GM21528 (cell line): ENCODE measurements around the gene JAZF1.

Source experiments
- ATAC-seq: cut with Tn5 transposase; IDR thresholded peaks from one replicate; pipeline ENCODE4 v1.9.1; 2021; ENCODE audit warnings: mild to moderate bottlenecking, moderate library complexity; ENCODE audit not compliant: unreplicated experiment, low FRiP score

Gene JAZF1

GRCh38 chr7:28168393-28169158, 12.0 kb downstream of the JAZF1 start:
- no peak for ATAC-seq

GRCh38 chr7:28166982-28167715, 13.4 kb downstream of the JAZF1 start:
- no peak for ATAC-seq

DNA sequence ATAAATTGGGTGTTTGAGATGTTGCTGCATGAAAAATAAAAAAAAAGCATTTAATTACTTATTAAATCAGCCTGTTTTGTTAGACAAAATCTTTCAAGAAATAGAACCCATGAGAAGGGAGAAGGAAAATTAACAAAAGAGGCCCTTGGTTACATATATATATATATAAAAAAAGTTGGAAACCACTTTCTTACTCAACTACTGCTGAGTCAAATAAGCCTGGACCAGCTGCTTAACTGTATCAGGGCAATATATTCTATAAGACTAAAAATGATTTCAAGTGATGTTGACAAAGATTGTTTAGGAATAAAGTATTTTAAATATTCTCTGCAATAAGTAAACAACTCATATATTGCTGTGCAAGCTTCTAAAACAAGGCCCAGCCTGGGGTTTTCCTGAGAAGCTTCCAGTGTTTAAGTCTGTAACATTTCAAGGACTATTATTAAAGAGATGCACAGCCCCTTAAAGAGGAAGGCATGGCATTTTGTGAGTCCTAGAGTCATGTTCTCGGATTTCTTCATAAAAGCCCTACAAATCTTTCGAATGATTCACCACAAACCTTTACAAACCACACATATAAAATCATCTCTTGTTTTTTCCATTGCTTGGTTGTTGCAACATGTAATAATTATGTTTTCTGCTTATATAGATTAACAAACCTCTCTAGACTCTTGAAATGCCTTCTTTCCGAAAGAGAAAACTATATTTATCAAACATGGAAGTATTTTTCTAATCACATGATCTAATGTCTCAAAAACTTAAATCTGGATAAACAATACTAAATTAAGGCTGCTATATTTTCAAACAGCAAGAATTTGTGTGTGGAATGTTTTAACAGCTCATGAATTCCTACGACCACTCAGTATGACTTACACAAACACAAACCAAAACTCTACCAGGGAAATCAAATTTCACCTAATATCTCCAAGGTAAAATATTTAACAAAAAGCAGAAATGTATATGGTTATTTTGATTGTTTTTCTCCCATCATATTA, 14.3 kb downstream of the JAZF1 start:
- no peak for ATAC-seq

- no peak for ATAC-seq
Observed at GRCh38 chr7:28165261-28165660, 15.3 kb downstream of the JAZF1 start.

GRCh38 chr7:28163949-28164348, 16.6 kb downstream of the JAZF1 start:
- no peak for ATAC-seq

DNA sequence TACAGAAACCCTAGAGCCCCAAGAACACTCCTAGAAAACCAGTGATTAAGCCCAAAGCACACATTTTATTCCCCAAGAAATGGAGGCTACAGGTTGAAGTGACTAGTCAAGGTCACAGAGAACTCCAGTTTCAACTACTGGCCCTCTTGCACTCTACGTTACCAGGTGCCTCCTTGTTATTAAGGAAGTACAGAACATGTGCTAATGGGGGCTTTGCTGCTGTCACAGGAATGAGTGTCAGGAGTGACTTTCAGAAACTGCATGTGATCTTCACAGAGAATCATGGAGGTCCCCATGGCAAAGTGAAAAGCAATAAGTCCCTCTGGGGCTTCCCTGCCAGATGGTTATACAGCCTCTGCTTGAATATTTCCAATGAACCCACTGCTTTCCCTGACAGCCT, 19.3 kb downstream of the JAZF1 start:
- ATAC-seq, result no peak

DNA sequence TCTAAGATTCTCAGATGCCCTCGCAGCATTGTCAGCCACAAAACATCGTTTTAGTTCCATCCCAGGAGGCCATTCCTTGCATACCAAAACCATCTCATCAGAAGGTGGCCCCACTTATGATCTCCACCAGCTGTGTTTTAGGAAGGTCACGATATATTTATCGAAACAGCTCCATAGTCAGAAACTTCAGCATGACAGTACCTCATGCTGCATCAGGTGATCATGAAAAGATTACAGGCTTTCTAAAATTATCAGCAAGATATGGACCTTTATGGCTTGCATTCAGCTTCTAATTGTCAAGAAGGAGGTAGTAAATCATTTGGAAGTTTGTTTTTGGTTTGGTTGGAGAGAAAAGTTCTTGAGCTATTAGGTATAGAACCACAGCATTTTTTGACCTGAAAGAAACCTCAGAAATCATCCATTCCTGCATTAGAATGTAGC, 20.0 kb downstream of the JAZF1 start:
- ATAC-seq, result no peak

- no peak for ATAC-seq
Observed at GRCh38 chr7:28157831-28158416, 22.7 kb downstream of the JAZF1 start.

- ATAC-seq, result no peak
Observed at GRCh38 chr7:28157076-28157745, 23.4 kb downstream of the JAZF1 start.

- ATAC-seq, result no peak
Observed at GRCh38 chr7:28156401-28156800, 24.2 kb downstream of the JAZF1 start.

- no peak for ATAC-seq
Observed at GRCh38 chr7:28155964-28156363, 24.6 kb downstream of the JAZF1 start.

DNA sequence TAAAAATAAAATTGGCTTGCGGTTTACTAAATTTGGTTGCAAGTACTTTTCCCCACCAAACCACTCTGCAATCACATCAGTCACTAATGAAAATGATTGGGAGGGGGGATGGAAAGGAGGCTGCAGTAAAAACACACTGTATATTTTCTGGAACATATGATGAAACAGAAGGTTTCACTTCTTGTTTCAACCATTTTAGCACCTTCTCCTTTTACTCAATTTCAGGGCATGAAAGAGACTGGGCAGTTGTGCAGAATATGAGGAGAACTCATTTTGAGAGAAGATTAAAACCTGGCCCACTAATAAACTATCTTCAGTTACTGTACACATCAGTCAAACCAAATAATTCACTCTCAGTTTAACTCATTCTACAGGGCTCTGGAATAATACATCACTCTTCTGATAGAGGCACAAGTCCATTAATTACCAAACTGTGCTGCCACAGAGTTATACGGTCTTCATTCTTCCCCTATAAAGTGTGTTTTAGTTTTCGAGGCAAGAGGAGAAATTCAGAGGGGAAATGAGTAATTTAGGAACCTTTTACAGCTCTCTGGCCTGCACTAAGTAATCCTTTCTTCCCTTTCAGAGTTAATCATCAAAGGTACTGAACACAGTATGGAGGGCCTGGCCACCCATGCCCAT, 25.5 kb downstream of the JAZF1 start:
- ATAC-seq, result peak; percentile 87

DNA sequence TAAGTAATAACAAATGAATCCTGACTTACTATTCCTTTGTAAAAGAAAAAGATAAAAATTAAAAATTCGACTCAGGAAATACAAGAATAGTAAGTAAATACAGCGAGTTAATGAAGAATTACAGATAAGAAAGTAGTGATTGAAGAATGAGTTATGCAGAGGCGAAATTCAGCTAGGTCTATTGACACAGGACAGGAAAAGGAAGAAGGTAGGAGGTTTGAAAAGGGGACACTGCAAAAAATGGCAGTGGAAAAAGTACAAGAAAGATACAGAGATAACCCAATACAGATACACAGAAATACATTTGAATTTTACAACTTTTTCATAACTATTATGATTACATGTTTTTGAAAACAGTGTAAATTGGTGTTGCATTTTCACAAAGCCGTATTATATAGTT, 28.0 kb downstream of the JAZF1 start:
- no peak for ATAC-seq

DNA sequence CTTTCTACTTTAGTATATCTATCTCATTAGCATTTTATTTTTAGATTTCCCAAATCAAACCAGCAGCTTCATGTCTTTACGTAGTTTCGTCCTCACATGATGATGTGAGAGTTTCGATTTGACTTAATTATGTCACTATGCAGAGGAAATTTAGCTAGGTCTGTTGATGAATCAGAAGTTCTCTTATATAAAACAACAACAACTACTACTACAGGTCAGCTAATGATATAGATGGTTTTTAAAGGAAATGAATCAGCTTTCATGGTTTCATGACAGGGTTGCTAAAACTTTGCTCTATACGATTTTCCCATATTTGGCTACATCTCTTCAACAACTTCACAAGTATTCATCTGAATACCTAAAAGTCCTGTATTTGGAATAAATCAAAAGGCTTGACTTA, 28.6 kb downstream of the JAZF1 start:
- ATAC-seq, result no peak

- ATAC-seq, result no peak
Observed at GRCh38 chr7:28149291-28150101, 31.1 kb downstream of the JAZF1 start.

- ATAC-seq, result no peak
Observed at GRCh38 chr7:28145931-28146330, 34.7 kb downstream of the JAZF1 start.

- ATAC-seq, result no peak
Observed at GRCh38 chr7:28145090-28145626, 35.4 kb downstream of the JAZF1 start.

DNA sequence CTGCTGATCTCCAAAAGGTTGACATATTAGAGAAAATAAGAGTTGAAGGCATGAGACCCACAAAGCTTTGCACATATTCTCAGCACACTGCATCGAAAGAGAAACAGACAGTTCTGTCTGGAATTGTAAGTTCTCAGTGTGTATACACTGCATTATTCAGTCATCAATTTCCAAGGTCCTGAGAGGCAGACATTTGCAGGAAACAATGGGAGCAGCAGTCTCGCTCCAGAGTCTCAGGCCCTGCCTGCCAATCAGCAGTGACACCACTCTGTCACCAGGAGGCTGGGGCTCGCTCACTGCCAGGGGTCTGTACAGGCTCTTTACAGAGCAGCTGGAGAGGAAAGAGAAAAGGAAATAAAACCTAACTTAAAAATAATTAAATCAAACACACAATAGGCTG, 36.3 kb downstream of the JAZF1 start:
- no peak for ATAC-seq
